Smooth muscle cell (in vitro differentiated cells): Measurements from ENCODE around the gene RNF4. TPM values are rescaled to one million over a fixed set of nuclear protein-coding genes. Genes with fewer than 3 reads are reported as not detected.
A peak's percentile ranks its signal among the peaks of the same experiment; 100 is the strongest.

Experiments
- DNase-seq: peaks from one replicate; lab custom pipeline; 2025; ENCODE audit not compliant: unreplicated experiment; lab: John Stamatoyannopoulos, UW
- H2AFZ ChIP-seq: fragments of 200-600 bp; sonication (generic); 2 replicates; pipeline ENCODE4 v1.6.0; 2016; ENCODE audit warnings: antibody characterized with exemption, low read depth, mild to moderate bottlenecking
- H3F3A ChIP-seq: fragments of 200-600 bp; sonication (generic); 2 replicates; pipeline ENCODE4 v1.6.0; 2017; ENCODE audit warnings: antibody characterized with exemption, low read depth
- H3K27ac ChIP-seq: fragments of 200-600 bp; sonication (generic); 2 replicates; pipeline ENCODE4 v1.5.1; 2016; ENCODE audit warnings: low read depth, mild to moderate bottlenecking
- H3K27me3 ChIP-seq: fragments of 200-600 bp; sonication (generic); 2 replicates; pipeline ENCODE4 v1.6.1; 2016; ENCODE audit warnings: low read depth, mild to moderate bottlenecking
- H3K36me3 ChIP-seq: fragments of 200-600 bp; sonication (generic); 2 replicates; pipeline ENCODE4 v1.5.1; 2016; ENCODE audit warnings: low read depth
- H3K4me1 ChIP-seq: fragments of 200-600 bp; sonication (generic); 2 replicates; pipeline ENCODE4 v1.5.1; 2016; ENCODE audit warnings: low read depth
- H3K4me2 ChIP-seq: fragments of 200-600 bp; sonication (generic); 2 replicates; pipeline ENCODE4 v1.6.0; 2016; ENCODE audit warnings: mild to moderate bottlenecking
- H3K4me3 ChIP-seq: fragments of 200-600 bp; sonication (generic); 2 replicates; pipeline ENCODE4 v1.5.1; 2016; ENCODE audit warnings: mild to moderate bottlenecking
- H3K79me2 ChIP-seq: fragments of 200-600 bp; sonication (generic); 2 replicates; pipeline ENCODE4 v1.6.0; 2016; ENCODE audit warnings: low read depth, mild to moderate bottlenecking
- H3K9ac ChIP-seq: fragments of 200-600 bp; sonication (generic); 2 replicates; pipeline ENCODE4 v1.6.0; 2016; ENCODE audit warnings: low read depth
- H3K9me3 ChIP-seq: fragments of 200-600 bp; sonication (generic); replicated peaks from 2 replicates; pipeline ENCODE4 v1.5.1; 2016; ENCODE audit warnings: low read depth
- H4K20me1 ChIP-seq: fragments of 200-600 bp; sonication (generic); 2 replicates; pipeline ENCODE4 v1.6.0; 2016; ENCODE audit warnings: low read depth
- CTCF ChIP-seq: fragments of 200-600 bp; sonication (generic); IDR thresholded peaks from 2 replicates; pipeline ENCODE4 v1.5.1; 2017; ENCODE audit warnings: borderline replicate concordance, mild to moderate bottlenecking, antibody characterized with exemption; ENCODE audit not compliant: insufficient read depth, poor library complexity, severe bottlenecking
- WGBS: methylation state at CpG from one replicate; pipeline ENCODE4 v1.1.7; 2016; ENCODE audit warnings: low lambda C conversion rate; 5-methylcytosine and 5-hydroxymethylcytosine counted together
- polyA plus RNA-seq: library from polyadenylated mRNA; unstranded; fragments of >200 nt; fragmentation: Nextera tagmentation; extraction: Ambion mirVana; gene quantifications from 2 replicates; pipeline ENCODE4 v1.2.1, GENCODE V29; 2016
- total RNA-seq: library from RNA; depleted of rRNA; stranded (reverse); fragments of >200 nt; gene quantifications from 2 replicates; pipeline ENCODE4 v1.2.3, GENCODE V29; 2014

Gene RNF4
- total RNA-seq: 47.3 and 52.5 TPM in 2 replicates
- 47.8 and 51.6 TPM in 2 replicates for polyA plus RNA-seq

- Histone ChIP-seq H3K9ac (peak within 1 kb of the TSS; percentile 83), H3K79me2 (peaks cover 56% of the 10 kb centered on the region), H4K20me1 (peaks cover 38% of the 10 kb centered on the region), H3K4me1 (peaks cover 19% of the 10 kb centered on the region), H3K9me3 (no peaks in the 10 kb centered on the region), H3K4me3 (peak within 1 kb of the TSS; percentile 86), H3K27me3 (no peaks in the 10 kb centered on the region), H3K4me2 (peak within 1 kb of the TSS; percentile 98), H3K36me3 (no peaks in the 10 kb centered on the region), H2AFZ (peak within 1 kb of the TSS; percentile 98), H3F3A (peaks cover 8% of the 10 kb centered on the region), H3K27ac (peak within 1 kb of the TSS; percentile 86)
- DNase-seq: peak; percentile 79
- WGBS: 2% methylated on average over 66 of the region's 74 CpGs
- no peak for TF ChIP-seq CTCF
Observed at GRCh38 chr4:2468456-2469191, at the start of gene RNF4. RNF4 (plus strand) TSS chr4:2469106; CDS start chr4:2490494, 21,388 bp downstream.

GRCh38 chr4:2419814-2420213 lies 49.1 kb upstream of the RNF4 start:
- Histone ChIP-seq H3K9me3 (no peaks in the 10 kb centered on the region), H2AFZ (no peak overlapping the region), H3K4me1 (peaks cover 14% of the 10 kb centered on the region), H3F3A (no peaks in the 10 kb centered on the region), H3K36me3 (no peaks in the 10 kb centered on the region), H3K79me2 (no peaks in the 10 kb centered on the region), H3K27ac (no peak overlapping the region), H3K4me2 (no peak overlapping the region), H3K9ac (no peak overlapping the region), H3K27me3 (peaks cover 68% of the 10 kb centered on the region), H4K20me1 (no peaks in the 10 kb centered on the region), H3K4me3 (no peak overlapping the region)
- WGBS: 77% methylated on average over 9 of the region's 9 CpGs
- TF ChIP-seq CTCF: no peak
- DNase-seq: no peak

- Histone ChIP-seq H3K4me2 (no peak overlapping the region), H3K36me3 (no peaks in the 10 kb centered on the region), H3K4me1 (peaks cover 6% of the 10 kb centered on the region), H3K9ac (no peak overlapping the region), H3K79me2 (no peaks in the 10 kb centered on the region), H3F3A (no peaks in the 10 kb centered on the region), H3K4me3 (no peak overlapping the region), H3K9me3 (no peaks in the 10 kb centered on the region), H4K20me1 (no peaks in the 10 kb centered on the region), H3K27ac (no peak overlapping the region), H2AFZ (no peak overlapping the region), H3K27me3 (peaks cover 47% of the 10 kb centered on the region)
- no peak for DNase-seq
- TF ChIP-seq CTCF: no peak
- WGBS: 88% methylated on average over 6 of the region's 6 CpGs
Observed at GRCh38 chr4:2421928-2422327, 47.0 kb upstream of the RNF4 start.

GRCh38 chr4:2423066-2423465 lies 45.8 kb upstream of the RNF4 start:
- Histone ChIP-seq H3K36me3 (no peaks in the 10 kb centered on the region), H3K9me3 (no peaks in the 10 kb centered on the region), H3K27me3 (peaks cover 37% of the 10 kb centered on the region), H3K4me1 (peaks cover 5% of the 10 kb centered on the region), H3K27ac (no peak overlapping the region), H3K4me3 (no peak overlapping the region), H3K79me2 (no peaks in the 10 kb centered on the region), H4K20me1 (no peaks in the 10 kb centered on the region), H3K4me2 (no peak overlapping the region), H3F3A (no peaks in the 10 kb centered on the region), H2AFZ (no peak overlapping the region), H3K9ac (no peak overlapping the region)
- DNase-seq: no peak
- 89% methylated on average over 4 of the region's 4 CpGs for WGBS
- no peak for TF ChIP-seq CTCF
